ENCODE measurements around the gene INSC.
"Not testable (repeated sequence)": the region's sequence is repeated elsewhere in the genome, so short reads cannot be mapped to it uniquely, and the experiment has no call there.

The INSC gene, protein sequence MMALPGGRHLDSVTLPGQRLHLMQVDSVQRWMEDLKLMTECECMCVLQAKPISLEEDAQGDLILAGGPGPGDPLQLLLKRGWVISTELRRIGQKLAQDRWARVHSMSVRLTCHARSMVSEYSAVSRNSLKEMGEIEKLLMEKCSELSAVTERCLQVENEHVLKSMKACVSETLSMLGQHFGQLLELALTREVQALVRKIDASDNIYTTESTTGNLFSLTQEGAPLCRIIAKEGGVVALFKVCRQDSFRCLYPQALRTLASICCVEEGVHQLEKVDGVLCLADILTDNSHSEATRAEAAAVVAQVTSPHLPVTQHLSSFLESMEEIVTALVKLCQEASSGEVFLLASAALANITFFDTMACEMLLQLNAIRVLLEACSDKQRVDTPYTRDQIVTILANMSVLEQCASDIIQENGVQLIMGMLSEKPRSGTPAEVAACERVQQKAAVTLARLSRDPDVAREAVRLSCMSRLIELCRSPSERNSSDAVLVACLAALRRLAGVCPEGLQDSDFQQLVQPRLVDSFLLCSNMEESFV

DNA sequence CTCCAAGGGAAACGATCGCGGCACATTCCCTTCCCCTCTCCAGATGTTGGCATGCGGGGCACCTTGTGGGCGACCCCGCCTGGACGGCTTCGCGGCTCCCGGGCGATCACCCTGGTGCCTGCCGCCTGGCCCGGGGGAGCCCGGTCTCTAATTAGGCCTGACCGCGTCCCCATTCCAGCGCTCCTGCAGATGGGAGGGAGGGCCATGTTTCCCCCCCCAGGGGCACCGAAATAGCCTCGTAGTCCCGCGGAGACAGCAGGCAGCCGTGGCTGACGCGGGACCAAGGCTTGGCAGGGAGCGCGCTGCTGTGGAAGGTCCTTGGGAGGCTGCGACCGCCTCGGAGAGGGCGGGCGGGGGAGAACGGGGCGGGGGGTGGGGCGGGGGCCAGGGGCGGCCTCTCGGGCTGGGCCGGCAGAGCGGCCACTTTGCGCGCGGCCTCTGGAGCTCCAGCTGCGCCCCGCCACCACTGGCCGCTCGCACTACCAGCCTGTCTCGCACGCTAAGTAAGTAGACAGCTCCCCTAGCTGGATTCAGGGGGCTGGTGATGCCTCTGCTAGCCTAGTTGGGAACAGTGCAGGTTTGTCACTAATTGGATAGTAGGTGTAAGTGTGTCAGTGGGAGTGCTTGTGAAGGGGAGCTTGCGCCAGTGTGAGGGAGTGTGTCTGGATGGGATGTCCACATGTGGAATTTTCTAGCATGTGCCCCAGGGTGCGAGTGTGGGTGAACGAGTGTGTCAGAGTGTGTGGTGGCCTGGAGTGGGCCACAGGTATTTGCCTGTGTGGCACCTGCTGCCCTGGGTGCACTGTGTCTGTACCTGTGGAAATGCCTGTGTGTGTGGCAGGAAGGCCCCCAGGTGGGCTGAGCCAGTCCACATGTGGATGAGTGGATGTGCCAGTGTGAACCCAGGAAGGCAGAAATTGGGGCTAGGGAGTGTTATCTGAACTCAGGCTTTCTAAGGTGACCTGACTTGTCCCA lies at the start of gene INSC:
INSC (plus strand) TSS at position 423 of the 975 bp plus-strand sequence. CDS start 34,252 bp downstream, outside the sequence.
- no peak for DNase-seq (ENCODE audit: low read depth in 2 of 2, low spot score in 1 of 2)

DNA sequence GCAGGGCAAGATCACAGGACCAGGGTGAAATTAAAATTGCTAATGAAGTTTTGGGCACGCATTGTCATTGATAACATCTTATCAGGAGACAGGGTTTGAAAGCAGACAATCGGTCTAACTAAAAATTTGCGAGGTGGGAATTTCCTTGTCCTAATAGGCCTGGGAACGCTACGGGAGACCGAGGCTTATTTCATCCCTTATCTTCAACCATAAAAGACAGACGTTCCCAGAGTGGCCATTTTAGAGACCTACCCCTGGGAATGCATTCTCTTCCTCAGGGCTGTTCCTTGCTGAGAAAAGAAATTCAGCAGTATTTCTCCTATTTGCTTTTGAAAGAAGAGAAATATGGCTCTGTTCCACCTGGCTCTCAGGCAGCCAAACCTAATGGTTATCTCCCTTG lies 45.0 kb upstream of the INSC start:
- DNase-seq (ENCODE audit: low read depth in 2 of 2, low spot score in 1 of 2), result not testable (repeated sequence)

DNA sequence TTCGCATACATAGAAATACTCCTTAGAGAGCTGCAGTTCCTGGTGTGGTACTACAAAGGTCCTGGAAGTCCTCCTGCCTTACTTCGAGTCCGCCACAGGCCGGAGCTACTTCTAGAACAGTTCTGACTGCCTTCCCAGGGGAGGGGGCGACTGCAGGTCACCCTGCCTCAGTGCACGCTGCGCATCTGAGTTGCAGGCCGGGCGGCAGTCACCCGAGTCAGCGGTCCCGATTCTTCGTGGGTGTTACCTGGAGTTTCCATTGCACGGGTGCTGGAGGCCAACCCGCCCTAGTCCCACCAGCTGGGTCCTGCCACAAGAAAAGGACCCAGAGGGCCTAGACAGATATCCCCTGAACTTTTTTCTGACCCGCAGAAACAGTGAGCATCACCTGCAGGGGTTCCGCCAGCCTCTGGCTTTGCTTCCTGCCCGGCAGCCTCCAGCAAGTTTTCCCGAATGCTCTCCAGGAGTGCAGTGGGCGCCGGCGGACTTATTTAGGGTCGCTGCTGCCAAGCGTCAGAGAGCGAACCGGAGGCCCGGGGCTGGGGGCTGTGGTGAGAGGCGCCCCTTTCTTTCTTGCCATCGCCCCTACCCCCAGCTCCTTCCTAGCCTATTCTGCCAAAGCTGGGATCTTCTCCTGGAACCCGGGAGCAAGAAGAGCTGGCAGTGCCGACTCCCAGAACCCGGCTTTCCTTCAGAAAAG lies 43.0 kb upstream of the INSC start:
- DNase-seq (ENCODE audit: low read depth in 2 of 2, low spot score in 1 of 2), result no peak

DNA sequence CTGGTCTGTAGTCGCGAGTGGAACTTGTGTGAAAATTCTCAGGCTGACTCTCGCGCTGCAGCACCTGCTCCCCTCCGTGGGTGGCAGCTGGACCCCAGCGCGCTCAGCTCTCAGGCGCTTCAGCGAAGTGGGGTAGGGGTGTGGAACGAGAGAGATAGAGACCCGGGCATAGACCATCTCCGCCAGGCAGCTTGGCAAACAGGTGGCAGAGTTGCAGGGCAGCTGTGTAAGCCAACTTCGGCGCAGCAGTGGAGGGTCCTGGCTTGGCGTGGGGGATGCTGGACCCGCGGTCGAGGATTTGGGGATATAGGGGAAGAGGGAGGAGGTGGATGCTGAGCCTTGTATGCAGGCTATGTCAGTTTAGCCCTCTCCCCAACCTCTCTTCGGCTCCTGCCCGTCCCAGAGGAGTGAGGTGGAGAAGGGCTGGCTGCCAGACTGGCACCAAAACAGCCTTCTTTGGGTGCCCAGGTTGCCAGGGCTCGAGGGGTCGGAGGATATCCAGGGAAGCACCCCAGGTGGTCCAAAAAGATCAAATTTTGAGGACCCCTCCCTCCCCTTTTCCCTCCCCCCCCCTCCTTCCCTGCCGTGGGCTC lies 42.1 kb upstream of the INSC start:
- no peak for DNase-seq (ENCODE audit: low read depth in 2 of 2, low spot score in 1 of 2)

DNA sequence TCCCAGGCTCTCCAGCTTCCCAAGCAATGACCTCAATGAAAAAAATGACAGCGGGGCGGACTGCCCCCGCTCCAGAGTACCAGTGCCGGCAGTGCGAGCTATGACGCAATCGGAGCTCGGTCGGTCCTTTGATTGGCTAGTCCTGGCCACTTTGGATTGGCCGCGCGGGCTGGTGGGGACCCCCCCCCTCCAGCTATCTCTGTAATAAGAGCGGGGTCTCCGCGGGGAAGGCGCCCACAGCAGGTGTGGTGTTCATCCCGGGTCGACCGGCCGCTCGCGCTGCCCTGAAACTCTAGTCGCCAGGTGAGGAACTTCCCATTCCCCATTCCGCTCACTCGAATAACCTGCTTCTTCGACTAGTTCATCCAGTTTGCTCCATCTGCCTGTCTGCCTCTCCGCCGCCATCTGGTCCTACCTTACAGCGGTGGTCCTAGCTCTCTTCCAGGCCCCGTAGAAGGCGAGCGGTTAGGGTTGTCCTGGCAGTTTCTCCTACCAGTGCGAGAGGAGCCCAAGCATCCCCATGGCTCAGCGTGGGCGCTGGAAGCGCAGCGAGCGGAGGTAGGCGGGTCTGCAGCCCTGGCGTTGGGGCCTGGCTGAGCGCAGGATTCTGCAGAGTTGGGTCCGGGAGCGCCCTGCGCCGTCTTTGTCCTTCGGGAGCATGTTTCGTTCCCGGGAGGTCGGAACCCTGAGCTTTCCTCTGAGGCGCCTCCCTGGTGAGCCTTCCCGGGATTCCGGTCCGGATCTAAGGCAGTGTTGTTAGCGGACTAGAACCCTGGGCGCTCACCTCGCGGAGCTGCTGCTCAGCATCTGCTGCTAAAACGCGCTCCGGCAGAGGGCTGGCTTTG lies 41.1 kb upstream of the INSC start, which contains the start of gene CALCB:
CALCB (plus strand) TSS at position 233 of the 845 bp plus-strand sequence. CDS start 1,126 bp downstream, outside the sequence.
- no peak for DNase-seq (ENCODE audit: low read depth in 2 of 2, low spot score in 1 of 2)

DNA sequence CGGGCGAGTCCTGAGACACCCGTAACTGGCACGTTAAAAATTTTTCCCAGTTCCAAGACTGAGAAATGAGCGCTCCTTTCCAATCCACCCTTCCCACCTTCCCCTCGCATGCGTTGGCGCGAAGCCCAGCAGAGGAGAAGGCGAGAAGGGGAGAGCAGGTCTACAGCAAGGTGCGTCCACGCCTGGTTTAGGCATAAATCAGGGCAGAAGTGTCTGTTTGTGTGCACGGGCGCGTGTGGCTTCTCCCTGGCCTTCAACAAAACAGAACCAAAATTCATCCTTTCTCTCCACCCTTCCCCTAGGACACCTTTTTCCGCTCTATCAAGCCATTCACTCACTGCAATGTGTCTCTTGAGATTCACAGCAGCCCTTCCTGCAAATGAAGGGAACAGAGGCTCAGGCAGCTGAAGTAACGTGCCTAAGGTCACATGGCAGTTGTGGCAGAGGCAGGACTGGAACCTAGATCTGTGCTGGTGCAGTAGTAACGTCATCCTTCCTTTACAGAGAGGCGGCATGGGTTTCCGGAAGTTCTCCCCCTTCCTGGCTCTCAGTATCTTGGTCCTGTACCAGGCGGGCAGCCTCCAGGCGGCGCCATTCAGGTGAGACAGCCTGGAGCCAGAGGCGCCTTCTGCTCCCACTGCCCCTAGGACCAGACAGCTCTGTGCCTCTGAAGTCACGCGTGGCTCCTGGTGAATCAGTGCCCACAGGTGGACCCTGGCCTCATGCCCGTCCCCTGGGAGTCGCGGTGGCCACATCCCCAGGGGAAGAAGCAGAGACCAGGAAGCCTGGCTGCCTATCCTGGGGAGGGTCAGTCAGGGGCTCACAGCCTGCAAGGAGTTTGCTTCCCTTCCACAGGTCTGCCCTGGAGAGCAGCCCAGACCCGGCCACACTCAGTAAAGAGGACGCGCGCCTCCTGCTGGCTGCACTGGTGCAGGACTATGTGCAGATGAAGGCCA lies 40.2 kb upstream of the INSC start:
- peak; percentile 63 to 71 for DNase-seq (ENCODE audit: low read depth in 2 of 2, low spot score in 1 of 2)

DNA sequence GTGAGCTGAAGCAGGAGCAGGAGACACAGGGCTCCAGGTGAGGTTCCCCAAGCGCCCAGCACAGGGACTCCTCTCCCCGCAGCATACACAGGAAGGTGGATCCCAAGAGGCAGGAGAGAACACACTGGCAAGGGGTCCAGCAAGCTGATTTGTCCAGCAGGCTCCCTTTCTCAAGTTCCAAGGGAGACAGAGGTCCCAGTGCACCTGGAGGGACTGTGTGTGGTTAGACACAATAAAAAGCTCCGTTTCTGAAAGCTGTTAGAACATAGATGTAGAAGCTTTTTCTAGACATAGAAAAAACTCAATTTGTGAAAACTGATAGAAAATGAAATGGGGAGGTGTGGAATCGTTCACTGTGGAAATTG lies 39.6 kb upstream of the INSC start:
- DNase-seq (ENCODE audit: low read depth in 2 of 2, low spot score in 1 of 2), result no peak

DNA sequence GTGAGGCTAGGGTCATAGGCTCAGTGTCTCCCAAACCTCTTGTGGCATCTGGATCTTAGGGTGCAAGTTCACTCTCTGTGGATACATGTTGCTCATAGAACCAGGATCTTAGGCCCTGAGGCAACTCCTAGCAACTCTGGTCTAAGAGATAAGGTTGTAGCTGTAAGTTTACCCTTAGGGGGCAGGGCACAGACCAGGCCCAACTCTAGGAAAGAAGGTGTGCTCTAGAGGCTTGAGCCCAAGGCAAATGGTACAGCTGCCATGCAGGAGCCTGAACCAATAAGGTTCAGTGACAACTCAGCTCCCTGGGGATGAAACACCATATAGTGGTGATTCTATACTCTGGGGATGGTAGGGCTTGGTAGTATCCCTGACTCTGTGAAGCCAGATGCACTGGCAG lies 23.5 kb upstream of the INSC start:
- DNase-seq (ENCODE audit: low read depth in 2 of 2, low spot score in 1 of 2), result no peak

DNA sequence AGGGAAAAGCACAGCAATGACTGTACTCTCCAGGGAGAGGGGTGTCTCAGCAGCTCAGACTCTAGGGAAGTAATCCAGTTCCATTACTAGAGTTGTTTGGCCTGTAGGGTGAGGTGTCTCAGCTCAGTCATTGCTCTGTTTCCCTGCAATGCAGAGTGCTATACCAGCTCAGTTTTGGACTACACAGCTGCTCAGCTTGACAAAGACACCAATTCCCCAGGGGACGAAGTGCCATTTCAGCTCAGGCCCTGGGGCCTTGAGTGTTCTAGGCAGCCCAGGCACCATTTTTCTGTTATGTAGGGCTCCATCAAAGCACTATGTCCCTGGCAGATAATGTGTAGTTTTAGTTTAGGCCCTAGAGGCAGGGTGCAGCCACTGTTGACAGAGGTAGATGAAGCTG lies 23.1 kb upstream of the INSC start:
- no peak for DNase-seq (ENCODE audit: low read depth in 2 of 2, low spot score in 1 of 2)

DNA sequence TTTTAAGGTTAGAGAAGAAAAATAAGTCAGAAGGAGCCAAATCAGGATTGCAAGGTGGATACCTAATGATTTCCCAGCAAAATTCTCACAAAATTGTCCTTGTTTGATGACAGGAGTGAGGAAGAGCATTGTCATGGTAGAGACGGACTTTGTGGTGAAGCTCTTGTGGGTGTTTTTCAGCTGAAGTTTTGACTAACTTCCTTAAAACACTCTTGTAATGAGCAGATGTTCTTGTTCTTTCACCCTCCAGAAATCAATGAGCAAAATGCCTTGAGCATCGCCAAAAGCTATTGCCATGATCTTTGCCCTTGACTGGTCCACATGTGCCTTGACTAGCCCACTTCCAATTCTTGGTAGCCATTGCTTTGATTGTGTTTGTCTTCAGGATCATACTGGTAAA lies 21.3 kb upstream of the INSC start:
- DNase-seq (ENCODE audit: low read depth in 2 of 2, low spot score in 1 of 2), result no peak

DNA sequence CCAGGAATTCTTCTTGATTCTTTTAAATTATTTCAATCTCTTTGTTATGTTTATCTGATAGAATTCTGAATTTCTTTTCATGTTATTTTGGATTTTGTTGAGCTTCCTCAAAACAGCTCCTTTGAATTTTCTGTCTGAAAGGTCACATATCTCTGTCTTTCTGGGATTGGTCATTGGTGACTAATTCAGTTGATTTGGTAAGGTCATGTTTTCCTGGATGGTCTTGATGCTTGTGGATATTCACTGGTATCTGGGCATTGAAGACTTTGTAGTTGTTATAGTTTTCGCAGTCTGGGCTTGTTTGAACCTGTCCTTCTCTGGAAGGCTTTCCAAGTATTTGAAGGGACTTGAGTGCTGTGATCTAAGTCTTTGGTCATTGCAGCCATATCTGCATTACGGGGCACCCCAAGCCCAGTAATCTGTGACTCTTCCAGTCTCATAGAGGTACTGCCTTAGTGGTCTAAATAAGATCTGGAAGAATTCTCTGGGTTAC lies 18.9 kb upstream of the INSC start:
- no peak for DNase-seq (ENCODE audit: low read depth in 2 of 2, low spot score in 1 of 2)

DNA sequence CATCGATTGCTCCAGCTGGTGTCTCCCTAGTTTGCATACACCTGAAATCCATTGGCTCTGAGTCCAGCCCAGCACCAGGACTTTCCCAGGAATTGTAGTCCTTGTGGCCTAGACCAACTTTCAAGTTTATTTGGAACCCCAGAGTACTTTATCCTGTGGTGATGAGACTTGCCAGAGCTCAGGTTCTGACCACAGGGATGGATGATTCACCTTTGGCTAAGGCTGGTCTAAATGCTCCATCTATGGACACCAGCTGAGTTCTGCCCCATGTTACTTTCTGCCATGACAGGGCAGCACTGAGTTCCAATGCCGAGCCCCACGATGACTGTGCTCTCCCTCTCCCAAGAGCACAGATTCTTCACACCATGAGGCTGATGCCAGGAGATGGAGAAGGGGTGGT lies 17.3 kb upstream of the INSC start:
- no peak for DNase-seq (ENCODE audit: low read depth in 2 of 2, low spot score in 1 of 2)

DNA sequence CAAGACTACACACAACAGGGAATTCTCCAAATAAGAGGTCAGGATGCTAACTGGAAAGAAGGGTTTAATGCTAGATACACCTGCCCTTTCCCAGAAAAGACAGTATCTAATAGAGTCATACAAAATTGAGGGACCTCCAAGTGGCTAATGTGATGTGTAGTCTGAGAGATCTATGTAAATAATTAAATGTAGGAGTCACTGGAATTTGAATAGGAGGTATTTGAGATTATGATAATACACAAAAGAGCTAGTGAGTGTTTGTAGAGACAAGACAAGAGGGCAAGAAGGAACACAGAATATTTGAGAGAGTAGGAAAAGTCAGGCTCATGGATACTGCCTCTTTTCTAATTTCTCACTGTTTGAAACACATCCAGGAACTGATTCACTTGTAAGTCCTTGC lies 15.5 kb upstream of the INSC start:
- no peak for DNase-seq (ENCODE audit: low read depth in 2 of 2, low spot score in 1 of 2)

DNA sequence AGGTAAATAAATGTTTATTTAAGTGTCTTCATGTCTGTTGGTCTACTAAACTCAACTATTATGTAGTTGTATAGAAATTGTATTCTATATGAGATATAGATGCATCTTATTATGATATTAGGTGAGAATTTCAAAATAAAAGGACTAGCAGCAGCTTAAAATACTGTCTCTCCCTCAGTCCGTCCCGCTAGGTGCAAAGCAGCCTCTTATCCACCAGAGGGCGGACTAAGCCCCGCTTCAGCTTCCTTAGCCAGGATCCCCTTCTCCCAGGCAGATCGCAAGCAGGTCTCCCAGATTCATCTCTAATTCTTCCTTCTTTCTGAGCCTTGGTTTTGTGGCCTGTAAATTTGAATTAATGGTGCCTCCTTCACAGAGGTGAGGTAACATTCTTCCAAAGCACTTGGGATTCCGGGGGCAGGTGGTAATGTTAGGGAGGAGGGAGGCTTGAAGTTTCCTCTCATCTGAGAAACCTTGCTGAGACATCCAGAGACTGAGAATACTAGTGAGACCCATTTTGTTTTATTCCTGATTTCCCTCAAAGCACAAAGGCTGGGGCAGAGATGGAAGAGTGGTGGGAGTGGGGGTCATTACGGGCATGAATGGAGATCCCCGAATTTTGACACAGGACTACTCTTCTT lies 13.5 kb upstream of the INSC start:
- peak in 1 of 2 donors; percentile 6 for DNase-seq (ENCODE audit: low read depth in 2 of 2, low spot score in 1 of 2)

DNA sequence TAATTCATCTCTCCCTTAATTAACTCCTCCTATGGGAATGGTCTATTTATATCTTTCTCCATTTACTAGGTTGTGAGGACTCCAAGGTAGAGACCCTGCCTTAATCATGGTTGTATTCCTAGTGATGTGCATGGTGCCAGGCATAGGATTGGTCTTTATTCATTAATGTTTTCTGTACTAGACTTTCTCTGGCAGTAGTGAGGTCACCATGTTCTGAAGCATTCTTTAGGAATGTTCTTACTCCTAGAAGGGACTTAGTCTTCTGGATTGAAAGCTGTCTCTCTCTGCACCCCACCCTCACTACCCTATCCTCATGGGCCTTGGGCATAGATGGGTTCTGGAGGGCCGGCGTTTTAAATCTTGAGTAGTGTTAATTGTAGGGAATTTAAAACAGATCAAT lies 10.6 kb upstream of the INSC start:
- DNase-seq (ENCODE audit: low read depth in 2 of 2, low spot score in 1 of 2), result no peak

DNA sequence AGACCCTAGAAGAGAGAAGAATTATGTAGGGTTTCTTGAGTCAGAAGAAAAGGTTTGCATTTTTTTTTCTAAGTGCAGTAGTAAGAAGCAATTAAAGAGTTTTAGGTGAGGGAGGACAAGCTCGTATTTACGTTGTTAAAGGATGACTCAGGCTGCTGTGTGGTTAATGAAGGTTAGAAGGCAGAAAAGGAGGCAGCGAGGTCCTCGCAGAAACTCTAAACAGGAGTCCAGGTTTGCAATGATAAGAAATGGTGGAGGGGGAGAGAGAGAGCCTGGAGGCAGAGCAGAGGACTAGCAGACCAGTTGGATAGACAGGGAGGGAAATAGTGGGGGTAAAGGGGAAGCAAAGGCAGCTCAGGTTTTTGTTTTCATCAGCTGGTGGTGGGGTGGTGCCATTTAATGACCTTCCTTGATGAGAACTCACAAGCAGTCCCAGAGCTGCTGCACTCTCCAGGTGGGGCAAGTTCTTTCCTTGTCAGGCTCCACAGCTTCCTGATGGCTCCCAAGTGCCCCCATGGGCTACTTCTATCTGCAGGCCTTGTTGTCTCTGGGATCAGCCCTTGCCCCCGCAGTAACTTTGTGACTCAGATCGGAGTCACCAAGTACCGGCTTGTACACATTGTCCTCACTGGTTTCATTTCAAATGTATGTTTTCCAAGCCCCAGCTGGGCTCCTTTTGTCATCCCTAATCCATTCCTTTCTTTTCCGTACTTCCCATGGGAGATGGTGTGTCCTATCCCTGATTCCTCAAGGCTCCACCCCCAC lies 8.3 kb upstream of the INSC start:
- DNase-seq (ENCODE audit: low read depth in 2 of 2, low spot score in 1 of 2), result no peak

All from stimulated activated CD8-positive, alpha-beta memory T cell treated with anti-CD3 and anti-CD28 coated beads, Interleukin-4, amount 100 ng/mL, for 1 hour (primary cell).